GM21390 (cell line): ENCODE data around the gene C1orf210.
A peak's percentile ranks its signal among the peaks of the same experiment; 100 is the strongest.

Source experiments
- ATAC-seq: cut with Tn5 transposase; IDR thresholded peaks from one replicate; pipeline ENCODE4 v1.9.1; 2021; ENCODE audit not compliant: unreplicated experiment

The C1orf210 gene

GRCh38 chr1:43253876-43254275, 31.5 kb downstream of the C1orf210 start:
- no peak for ATAC-seq

DNA sequence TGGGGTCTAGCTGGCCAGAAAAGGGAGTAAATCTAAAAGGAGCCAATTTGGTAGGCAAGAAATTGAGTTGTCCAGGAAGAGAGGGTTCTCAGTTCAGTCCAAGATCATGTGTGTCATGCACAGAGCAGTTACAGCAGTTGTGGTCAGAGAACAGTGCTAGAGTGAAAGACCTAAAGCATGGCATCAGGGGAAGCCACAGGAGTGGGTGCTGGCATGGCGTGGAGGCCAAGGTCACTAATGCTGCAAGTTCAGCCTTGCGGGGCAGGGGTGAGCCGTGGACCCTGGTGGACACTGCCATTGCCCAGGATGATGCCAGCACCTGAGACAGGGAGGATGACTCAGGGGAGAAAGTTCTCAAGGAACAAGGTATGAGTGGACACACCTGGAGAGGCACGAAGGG, 32.2 kb downstream of the C1orf210 start:
- ATAC-seq, result no peak

GRCh38 chr1:43252225-43252624, 33.2 kb downstream of the C1orf210 start:
- ATAC-seq, result no peak

- ATAC-seq, result no peak
Observed at GRCh38 chr1:43251024-43251423, 34.4 kb downstream of the C1orf210 start.

DNA sequence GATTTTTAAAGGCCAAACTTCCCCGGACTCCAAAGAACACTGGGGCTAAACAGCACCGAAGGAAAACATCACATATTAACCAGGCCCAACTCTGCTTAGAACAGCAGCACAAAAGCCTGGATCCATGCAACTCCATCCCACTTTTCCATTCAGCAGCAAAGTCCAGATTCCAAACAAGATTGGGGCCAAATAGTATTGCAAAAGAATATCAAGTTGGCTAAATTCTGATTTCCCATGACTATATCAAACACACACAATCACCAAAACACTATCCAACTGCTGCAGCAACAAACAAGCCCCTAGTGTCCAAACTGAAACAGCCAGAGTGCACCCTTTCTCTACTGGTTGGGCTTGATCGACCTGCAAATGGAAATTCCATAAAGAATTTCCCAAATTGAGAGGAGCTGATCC, 35.0 kb downstream of the C1orf210 start:
- ATAC-seq, result no peak

GRCh38 chr1:43247256-43247921, 38.0 kb downstream of the C1orf210 start:
- ATAC-seq, result no peak

GRCh38 chr1:43246466-43247213, 38.7 kb downstream of the C1orf210 start:
- no peak for ATAC-seq

GRCh38 chr1:43243299-43243698, 42.1 kb downstream of the C1orf210 start:
- ATAC-seq, result no peak

DNA sequence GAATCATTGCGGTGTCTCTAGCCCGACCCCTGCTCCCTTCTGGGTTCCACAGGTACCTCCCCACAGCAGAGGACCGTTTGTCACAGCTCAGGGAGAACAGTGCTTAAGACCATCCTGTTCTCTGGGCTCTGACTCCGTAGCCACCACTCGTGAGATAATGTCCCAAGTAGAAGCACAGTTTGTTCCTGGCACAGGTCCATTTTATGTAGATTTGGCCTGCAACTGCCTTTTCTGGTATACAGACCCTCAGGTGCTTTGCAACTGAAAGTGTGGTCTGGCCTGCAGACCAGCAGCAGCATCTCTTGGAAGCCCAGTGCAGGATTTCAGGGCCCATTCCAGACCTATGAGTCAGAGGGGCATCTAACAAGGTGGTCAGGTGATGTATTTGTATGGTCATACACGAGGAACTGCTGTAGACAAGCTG, 44.0 kb downstream of the C1orf210 start:
- no peak for ATAC-seq

GRCh38 chr1:43239484-43239883, 45.9 kb downstream of the C1orf210 start:
- ATAC-seq, result peak; percentile 91

- ATAC-seq, result no peak
Observed at GRCh38 chr1:43238991-43239469, 46.4 kb downstream of the C1orf210 start.

- no peak for ATAC-seq
Observed at GRCh38 chr1:43238085-43238484, 47.3 kb downstream of the C1orf210 start.

GRCh38 chr1:43237121-43237520, 48.3 kb downstream of the C1orf210 start:
- no peak for ATAC-seq

DNA sequence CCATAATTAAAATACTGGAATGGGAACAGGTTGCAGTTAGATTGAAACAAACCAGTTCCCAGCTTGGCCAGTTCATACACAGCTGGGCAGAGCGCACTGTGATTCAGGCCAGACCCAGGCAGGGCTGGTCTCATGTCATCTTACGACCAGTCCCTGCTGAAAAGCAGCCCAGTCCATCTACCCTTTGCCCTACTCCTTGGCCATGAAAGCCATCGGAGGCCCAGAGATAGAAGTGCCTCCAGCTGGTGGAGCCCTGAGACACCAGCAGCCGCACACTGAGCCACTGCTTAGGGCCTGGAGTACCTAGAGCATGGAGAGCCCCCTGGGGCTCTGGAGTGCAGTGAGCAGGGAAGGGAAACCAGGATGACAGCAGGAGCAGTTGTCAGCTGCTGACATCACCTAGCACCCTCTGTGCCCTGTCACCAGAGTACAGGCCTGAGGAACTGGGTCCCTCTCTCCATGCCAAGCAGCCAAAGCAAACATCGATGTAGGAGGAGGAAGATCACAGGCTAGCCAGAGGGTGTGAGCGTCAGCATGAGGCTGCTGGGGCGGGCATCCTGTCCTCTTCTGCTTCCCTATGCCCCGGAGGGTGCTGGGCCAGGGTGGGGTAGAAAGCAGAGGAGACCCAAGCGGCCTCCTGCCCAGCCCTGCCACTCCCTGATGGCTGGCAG, 49.8 kb downstream of the C1orf210 start:
- no peak for ATAC-seq

DNA sequence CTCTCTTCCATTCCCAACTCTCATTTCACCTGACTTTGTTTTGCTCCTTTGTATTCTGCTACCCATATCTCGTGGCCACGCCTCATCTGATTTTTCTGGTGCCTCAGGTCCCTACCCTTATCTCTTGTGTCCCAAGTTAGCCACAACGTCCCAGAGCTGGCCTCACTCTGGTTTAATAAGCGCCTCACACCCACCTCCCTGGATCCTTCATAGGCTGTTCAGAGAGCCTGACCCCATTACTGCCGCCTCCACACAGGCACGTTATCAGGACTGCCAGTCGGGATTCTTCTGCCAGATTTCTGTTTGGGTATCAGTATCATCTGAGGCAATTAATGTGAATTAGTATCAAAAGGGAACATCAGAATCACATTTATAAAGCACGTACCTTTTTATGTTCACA, 50.3 kb downstream of the C1orf210 start:
- no peak for ATAC-seq

DNA sequence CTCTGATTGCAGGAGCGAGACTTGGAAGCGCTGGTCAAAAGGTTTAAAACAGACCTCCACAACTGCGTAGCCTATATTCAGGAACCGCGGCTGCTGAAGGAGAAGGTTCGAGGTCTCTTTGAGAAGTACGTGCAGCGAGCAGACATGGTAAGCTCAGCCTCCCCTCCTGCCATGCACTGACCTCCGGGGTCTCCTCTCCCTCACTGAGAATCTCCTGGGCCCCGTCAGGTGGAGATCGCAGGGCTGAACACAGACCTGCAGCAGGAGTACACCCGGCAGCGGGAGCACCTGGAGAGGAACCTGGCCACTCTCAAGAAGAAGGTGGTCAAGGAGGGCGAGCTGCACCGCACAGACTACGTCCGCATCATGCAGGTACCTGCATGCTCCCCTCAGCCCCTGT, 51.1 kb downstream of the C1orf210 start:
- no peak for ATAC-seq

- ATAC-seq, result no peak
Observed at GRCh38 chr1:43233631-43234030, 51.8 kb downstream of the C1orf210 start.

GRCh38 chr1:43232482-43232881, 52.9 kb downstream of the C1orf210 start:
- no peak for ATAC-seq

GRCh38 chr1:43232074-43232473, 53.3 kb downstream of the C1orf210 start:
- ATAC-seq, result no peak
